Left lobe of liver (tissue), 2 donors: ENCODE data around the gene GPX7. TPM values are rescaled to one million over a fixed set of nuclear protein-coding genes. Genes with fewer than 3 reads are reported as not detected.
A peak's percentile ranks its signal among the peaks of the same experiment; 100 is the strongest.
"Not testable (repeated sequence)": the region's sequence is repeated elsewhere in the genome, so short reads cannot be mapped to it uniquely, and the experiment has no call there.

Experiments
- ATAC-seq: fragments of 200-7000 bp; cut with Tn5 transposase; one replicate; pipeline ENCODE4 v1.9.1; 2020; ENCODE audit warnings: mild to moderate bottlenecking, moderate library complexity
- DNase-seq: peaks from one replicate; pipeline ENCODE4 v3.0.0-alpha.2; 2020; ENCODE audit warnings: low spot score
- total RNA-seq: library from RNA; stranded (reverse); gene quantifications from one replicate; pipeline ENCODE4 v1.2.1, GENCODE V29; 2021
- donor health status: DM: no; HTN: no; CAD: no; lungs with moderate emphysema.
- donor health status: DM: no; HTN: yes; CAD: no.

GPX7 gene
- 2.1 TPM for total RNA-seq

DNA sequence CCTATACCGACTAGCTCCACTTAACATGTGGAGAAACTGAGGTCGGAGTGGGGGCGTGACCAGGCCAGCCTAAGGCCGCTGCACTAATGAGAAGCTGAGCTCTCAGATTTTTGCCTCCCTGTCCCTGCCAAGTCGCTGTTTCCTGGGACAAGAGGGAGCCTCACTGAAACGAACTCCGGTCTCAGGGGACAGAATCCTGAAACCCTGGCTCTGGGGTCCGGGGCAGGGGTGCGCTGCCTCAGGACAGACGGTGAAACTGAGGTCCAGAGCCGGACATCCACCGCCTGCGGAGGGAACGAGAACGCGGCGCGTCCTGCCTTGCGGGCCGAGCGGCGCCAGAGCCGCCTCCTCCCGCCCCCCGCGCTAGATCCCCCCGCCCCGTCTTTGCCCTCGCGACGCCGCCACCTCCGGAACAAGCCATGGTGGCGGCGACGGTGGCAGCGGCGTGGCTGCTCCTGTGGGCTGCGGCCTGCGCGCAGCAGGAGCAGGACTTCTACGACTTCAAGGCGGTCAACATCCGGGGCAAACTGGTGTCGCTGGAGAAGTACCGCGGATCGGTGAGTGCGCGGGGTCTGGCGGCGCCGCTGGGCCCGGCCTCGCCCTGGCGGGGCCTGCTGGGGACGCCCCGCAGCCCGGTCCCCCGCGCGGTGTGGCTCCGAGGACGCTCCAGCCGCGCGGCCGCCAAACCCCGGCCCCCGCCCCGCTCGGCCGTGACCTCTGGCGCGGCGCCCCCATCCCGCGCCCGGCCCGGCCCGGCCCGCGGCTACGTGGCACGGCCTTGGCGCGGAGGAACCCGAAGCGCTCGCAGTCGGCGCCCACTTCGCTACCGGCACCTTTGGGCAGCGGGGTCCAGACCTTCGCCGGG, at the start of gene GPX7:
Gene GPX7 (plus strand): TSS at position 381 of the 865 bp plus-strand sequence. CDS start 39 bp downstream, at position 420.
- ATAC-seq (peak; percentile 79), DNase-seq (peak; percentile 49)

DNA sequence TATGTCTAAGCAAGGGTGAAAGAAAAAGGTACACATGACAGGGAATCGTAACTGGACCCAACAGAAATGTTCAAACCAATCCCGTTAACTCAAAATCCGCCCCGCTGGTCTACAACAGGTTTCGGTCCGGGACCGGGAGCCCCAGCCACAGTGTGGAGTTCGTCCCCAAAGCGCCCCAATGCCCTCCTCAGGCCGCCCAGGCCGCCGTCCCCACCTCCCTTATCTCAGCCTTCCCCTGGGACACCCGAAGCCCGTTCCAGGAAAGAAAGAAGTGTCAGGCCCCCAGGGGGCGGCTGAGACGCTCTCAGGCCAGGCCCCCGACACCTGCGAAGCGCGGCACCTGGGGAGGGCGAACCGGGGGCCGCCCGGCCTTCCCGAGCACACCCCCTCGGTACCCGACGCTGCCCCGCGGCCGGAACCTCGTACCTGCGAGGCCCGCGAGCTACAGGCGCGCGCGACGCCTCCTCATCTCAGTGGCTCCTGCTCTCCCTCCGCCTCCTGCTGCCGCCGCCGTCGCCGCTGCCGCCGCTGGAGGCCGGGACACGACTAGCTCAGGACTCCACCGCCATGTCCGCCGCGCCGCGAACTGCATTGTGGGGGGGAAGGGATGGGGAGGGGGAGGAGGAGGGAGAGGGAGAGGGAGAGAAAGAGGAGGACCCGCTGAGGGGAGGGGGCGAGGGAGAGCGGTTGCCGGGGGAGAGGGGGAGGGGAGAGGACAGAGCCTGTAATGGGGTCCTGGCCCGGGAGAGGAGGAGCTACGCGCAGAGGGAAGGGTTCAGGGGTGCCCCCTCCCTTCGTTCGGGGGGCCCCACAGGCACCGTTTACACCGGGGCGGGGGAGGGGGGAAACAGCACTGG, 49.4 kb upstream of the GPX7 start, which contains the start of gene TUT4:
Gene TUT4 (minus strand): TSS at position 588 of the 857 bp plus-strand sequence. CDS start 26,812 bp downstream, outside the sequence.
- ATAC-seq (peak; percentile 73), DNase-seq (peak; percentile 76)

DNA sequence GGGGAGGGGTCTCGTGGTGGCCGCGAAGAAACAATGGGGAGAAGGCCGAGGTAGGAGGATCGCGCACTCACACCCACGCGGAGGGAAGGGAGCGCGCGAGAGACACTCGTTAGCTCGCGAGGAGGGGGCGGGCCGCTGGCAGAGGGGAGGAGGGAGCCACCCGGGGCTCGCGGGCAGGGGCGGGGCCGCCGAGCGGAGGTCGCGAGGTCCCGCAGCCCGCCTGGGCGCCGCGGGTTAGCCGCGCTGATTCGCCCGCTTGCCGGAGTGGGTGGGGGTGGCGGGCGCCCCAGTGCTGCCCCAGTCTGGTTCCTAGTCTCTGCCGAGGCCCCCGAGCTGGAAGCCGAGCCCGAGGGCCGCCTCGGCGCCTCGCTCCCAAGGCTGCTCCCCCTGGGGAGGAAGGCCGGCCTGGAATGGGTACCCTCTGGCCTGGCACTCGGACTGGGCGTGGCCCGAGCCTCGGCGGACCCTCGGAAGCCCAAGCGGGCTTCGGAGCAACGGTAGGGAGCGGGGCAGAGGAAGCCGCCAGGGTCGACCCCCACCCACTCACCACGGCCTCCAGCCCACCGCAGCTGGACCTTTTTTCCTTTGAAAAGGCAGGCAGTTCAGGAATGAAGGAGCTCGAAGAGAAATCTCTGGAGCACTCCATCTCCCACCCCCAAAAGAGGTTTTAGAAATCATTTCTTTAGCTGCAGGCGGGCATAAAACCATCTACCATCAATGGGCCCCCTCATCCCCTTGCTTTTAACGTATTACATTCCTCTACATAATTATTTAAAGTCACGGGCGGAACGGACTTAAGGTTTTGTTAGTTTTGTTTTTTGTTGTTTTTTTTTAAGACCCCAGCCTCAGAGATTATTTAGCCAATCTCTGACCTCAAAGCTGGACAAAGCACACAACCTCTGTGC, 48.6 kb upstream of the GPX7 start:
- ATAC-seq: peak; percentile 78
- DNase-seq: peak; percentile 78

DNA sequence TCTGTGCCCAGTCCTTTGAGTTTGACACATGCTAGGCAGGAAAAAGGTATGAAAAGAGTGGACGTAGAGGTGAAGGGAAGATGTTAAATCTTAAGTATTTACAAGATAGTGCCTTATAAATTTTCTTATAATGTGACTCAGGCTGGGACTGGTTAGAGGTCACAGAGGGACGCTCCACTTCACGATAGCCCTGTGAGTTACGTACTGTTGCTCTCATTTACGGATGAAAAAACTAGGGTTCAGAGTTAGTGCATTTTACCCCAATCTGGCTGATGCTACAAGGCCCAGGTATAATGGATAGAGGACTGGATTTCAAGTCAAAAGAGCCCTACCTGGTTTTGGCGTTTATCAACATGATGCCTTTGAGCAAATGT, 47.9 kb upstream of the GPX7 start:
- ATAC-seq (no peak), DNase-seq (no peak)

DNA sequence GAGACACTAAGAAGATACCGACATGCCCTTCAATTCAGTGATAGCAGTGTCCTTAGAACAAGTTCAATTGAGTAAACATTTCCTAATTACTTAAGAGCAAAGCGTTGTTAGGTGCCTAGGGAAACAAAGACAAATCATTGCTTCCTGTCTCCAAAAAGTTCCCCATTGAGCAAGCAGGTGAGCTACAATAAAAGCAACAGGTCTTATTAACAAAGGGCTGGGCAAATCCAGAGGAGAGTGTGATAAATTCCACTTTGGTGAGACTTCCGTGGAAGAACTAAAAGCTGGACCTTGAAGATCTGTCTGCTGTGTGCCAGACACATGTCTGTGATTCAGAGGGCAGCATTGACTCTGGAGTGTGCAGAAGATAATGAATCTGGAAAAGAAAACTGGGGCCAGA, 47.4 kb upstream of the GPX7 start:
- no peak for DNase-seq

DNA sequence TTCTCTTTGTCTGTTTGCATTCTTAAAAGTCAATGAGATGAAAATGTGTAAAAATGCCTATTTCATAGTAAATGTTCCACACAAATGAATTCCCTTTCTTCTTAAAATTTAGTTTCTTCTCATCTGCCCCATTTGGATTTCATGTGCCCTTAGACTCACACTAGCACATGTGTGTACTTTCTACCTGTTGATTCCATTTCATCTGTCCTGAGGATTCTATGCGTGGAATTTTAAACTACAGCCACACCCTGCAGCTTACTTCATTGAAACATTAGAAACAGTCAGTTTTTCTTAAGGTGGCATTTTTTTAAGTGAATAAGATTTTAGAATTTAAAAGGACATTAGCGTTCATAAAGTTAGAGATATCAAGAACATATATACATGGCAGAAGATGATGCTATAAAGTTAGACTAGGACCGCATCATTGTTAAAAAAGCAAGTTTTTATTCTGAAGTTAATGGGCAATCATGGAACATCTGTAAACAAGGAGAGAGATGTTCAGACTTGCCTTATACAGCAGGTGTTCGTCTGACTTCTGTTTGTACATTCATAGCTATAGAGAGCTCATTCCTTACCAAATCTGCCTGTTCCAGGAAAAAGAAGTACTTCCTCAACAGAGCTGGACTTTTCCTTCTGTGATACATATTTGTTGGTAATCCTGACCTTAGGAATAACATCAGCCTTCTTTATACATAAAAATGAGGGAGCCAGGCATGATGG, 45.4 kb upstream of the GPX7 start:
- no peak for ATAC-seq
- DNase-seq: no peak

More for the DNA sequence above, 47.4 kb upstream of the GPX7 start:
- no peak for ATAC-seq

DNA sequence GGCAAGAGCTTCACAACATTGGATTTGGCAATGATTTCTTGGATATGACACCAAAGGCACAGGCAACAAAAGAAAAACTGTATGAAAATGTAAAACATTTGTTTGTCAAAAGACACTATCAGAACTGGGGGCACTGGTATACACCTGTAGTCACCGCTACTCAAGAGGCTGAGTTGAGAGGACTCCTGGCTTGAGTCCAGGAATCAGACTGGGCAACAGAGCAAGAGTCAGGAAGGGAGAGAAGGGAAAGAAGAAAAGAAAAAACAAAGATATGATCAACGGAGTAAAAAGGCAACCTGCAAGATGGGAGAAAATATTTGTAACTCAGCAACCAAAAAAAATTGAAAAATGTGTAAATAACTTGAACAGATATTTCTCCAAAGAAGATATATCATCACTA, 43.2 kb upstream of the GPX7 start:
- no peak for DNase-seq
- ATAC-seq: no peak

DNA sequence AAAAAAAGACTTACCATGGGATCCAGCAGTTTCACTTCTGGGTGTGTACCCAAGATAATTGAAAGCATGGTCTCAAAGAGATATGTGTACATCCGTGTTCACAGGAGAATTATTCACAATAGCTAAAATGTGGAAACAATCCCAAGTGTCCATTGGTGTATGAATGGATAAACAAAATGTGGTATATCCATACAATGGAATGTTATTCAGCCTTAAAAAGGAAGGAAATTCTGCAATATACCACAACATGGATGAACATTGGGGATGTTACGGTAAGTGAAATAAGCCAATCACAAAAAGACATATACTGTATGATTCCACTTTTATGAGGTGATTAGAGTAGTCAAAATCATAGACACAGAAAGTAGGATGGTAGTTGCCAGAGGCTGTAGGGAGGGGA, 42.3 kb upstream of the GPX7 start:
- no peak for DNase-seq
- ATAC-seq: no peak

DNA sequence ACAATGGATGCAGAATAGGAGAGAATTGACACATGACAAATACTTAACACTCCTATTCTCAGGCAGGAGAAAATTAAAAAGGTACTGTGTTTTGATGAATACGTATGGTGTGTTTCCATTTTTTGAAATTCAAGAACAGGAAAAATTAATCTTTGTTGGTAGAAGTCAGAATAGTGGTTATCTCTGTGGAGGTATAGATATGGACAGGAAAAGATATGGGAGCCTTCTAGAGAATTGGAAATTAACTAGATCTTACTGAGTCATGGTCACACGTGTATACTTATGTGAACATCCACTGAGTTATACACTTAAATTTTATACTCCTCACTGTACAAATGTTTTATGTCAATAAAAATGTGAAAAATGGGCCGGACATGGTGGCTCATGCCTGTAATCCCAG, 39.4 kb upstream of the GPX7 start:
- no peak for ATAC-seq

DNA sequence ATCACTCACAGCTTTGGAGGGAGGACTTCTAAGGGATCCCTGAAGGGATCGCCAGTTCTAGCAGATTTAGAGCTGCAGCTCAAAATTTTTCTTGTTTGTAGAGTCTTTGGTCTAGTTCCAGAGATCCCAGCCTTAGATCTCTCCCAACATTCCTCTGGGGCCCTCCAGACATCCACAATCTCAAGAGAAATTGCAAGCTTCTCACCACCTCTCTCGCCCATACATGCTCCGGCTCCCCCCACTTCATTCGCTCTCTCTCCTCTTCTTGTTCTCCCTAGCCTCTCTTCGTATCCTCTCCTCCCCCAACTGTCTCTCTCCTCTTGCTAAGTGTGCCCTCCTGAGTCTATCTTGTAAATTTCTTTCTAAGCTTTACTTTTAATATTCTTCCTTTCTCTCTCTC, 34.2 kb upstream of the GPX7 start:
- ATAC-seq (no peak), DNase-seq (no peak)

More for the DNA sequence above, 39.4 kb upstream of the GPX7 start:
- DNase-seq: no peak

DNA sequence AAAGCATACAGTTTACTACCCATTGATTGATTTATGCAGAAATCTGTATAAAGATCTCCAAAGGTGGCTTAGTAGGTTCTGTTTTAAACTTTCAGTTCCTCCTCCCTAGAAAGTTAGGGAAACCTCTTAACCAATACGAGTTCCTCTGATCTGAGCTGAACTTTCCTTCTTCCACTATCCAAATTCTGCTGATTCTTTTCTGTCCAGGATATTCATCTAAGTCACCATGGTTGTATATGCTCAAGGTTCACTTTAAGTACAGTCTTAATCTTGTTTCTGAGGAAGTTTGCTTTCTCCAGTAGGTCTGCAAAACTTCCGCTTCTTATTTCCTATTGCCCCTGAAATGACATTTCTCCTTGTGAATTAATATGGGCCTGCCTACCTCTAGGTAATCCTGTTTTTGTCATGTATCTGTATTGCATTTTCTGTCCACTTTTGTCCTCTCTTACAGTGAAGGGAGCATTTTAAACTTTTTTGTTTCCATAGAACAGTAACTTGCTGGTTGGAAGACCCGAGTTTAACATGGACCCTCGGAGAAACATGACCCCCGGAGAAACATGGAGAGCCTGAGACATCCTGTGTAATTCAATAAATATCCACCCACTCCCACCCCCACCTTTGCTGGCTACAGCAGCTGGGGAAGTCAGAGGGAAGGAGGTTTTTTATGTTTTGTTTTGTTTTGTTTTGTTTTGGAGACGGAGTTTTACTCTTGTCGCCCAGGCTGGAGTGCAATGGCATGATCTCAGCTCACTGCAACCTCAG, 32.5 kb upstream of the GPX7 start:
- no peak for DNase-seq
- peak; percentile 55 for ATAC-seq

DNA sequence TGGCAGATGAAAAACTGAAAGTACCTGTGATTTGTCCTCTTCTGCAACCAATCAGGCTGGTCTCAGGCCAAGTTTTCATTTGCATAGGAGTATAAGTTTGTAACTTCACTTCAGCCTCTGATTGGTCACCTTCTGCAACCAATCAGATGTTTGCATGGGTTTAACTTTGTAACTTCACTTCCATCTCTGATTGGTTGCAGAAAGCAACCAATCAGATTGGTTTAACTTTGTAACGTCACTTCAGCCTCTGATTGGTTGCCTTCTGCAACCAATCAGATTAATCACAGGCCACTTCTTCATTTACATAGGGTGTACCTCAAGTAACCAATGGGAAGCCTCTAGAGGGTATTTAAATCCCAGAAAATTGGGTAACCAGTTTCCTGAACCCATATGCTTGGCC, 30.4 kb upstream of the GPX7 start:
- no peak for ATAC-seq

DNA sequence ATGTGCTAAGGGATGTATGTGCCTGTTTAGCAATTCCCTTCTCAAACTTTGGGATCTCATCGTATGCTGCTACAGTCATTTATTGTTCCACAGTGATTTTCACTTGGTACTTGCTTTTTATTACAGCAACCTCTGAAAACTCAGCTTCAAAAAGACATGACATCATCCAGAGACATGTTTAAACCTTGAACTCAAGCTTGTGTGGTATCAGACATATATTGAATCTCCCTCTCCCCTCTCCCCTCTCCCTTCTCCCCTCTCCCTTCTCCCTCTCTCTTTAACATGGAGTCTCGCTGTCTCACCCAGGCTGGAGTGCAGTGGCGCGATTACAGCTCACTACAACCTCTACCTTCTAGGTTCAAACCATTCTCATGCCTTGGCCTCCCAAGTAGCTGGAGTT, 29.8 kb upstream of the GPX7 start:
- no peak for ATAC-seq
- no peak for DNase-seq

More for the DNA sequence above, 30.4 kb upstream of the GPX7 start:
- DNase-seq: no peak

DNA sequence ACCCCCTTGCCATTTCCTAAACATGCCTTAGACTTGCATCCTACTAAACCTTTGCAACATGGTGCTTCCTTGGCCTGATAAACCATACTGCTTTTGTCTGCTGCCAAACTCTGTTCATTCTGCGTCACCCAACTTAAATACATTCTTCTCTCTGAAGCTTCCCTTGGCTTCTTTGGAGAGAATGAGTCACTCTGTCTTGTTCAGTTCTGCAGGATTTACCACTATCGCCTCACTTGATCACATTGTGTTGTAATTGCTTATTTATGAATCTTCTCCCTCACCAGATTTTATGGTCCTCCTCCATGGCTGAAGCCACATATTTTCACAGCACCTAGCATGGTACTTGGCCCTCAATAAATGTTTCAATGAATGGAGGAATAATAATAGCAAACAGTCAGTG, 27.6 kb upstream of the GPX7 start:
- no peak for ATAC-seq
- DNase-seq: no peak

DNA sequence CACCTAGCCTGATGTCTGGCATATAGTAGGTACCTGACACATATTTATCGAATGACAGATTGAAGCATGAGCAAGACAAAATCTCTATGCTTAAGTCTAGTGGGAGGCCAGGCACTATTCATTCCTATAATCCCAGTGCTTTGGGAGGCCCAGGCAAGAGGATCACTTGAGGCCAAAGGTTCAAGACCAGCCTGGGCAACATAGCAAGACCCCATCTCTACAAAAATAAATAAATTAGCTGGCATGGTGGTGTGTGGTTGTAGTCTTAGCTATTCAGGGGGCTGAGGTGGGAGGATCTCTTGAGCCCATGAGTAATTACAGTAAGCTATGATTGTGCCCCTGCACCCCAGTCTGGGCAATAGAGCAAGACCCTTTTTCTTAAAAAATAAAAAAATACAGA, 26.1 kb upstream of the GPX7 start:
- DNase-seq (no peak), ATAC-seq (no peak)

DNA sequence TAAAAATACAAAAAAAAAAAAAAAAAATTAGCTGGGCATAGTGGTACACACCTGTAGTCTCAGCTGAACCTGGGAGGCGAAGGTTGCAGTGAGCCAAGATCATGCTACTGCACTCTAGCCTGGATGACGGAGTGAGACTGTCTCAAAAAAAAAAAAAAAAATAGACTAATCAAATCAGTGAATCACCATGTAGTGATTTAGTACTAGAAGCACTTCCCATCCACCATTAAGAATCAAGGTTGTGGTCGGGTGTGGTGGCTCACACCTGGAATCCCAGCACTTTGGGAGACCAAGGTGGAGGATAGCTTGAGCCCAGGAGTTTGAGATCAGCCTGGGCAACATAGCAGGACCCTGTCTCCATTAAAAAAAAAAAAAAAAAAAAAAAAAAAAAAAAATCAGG, 24.1 kb upstream of the GPX7 start:
- DNase-seq, ATAC-seq: not testable (repeated sequence)

DNA sequence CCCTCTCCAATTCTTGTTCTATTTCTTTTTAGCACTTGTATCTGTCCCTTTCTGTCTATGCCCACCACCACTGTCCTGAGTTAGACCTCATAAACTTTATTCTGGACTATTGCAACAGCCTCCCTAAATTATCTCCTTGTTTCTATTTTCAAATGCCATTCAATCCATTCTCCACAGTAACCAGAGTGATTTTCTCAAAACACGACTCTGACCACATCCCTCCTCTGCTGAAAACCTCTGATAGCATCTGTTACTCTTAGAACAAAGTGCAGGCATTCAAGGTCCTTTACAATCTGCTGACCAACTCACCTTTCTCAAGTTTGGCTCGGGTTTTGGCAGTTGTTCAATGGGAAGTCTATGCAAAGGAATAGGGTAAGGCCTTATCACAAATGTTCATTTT, 22.8 kb upstream of the GPX7 start:
- ATAC-seq (no peak), DNase-seq (no peak)

DNA sequence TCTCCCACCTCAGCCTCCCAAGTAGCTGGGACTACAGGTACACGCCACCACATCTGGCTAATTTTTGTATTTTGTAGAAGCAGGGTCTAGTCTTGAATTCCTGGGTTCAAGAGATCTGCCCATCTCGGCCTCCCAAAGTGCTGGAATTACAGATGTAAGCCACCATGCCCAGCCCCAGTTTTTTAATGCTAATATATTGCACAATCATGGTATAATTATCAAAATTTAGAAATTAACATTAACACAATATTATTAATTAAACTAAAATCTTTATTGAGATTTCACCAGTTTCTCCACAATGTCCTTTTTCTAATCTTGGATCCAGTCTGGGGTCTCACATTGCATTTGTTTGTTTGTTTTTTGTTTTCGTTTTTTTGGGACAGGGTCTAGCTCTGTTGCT, 21.9 kb upstream of the GPX7 start:
- ATAC-seq (no peak), DNase-seq (no peak)

DNA sequence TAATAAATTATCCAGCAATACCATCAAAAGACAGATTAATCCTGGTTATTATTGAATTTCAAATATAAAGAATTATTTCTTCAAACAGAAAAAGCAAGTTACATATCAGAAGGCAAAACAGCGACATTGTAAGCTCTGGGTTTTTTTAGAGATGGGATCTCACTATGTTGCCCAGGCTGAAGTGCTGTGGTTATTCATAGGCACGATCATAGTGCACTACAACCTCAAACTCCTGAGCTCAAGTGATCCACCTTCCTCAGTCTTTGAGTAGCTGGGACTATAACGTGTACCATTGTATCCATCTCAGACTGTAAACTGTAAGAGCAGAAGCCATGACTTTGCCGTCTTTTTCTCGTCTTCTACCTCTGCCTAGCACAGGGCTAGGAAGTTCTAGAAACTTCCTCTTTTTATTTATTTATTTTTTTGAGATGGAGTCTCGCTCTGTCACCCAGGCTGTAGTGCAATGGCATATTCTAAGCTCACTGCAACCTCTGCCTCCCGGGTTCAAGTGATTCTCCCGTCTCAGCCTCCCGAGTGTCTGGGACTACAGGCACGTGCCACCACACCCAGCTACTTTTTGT, 20.0 kb upstream of the GPX7 start:
- ATAC-seq (no peak), DNase-seq (no peak)
